ENCODE results near the gene KLF2. TPM values are rescaled to one million over a fixed set of nuclear protein-coding genes. Genes with fewer than 3 reads are reported as not detected.

KLF2 gene
- total RNA-seq, 1 experiment from 2014 or later: 0.77 TPM

GRCh38 chr19:16361254-16361653 is 36.6 kb downstream of the KLF2 start:
- Mint-ChIP-seq H3K4me3 (ENCODE audit: unreplicated experiment) (no peak overlapping the region), H3K4me1 (ENCODE audit: low read depth, unreplicated experiment) (no peaks in the 10 kb centered on the region), H3K27me3 (ENCODE audit: insufficient read depth, unreplicated experiment) (no peaks in the 10 kb centered on the region), H3K36me3 (ENCODE audit: insufficient read depth, unreplicated experiment) (peaks cover 10% of the 10 kb centered on the region), H3K27ac (ENCODE audit: unreplicated experiment) (no peak overlapping the region), H3K9me3 (ENCODE audit: unreplicated experiment) (no peaks in the 10 kb centered on the region)
- ChIA-PET CTCF (no interaction called here), POLR2A (no interaction called here)
- no peaks in the 10 kb centered on the region for H3K9me3 ChIP-seq
- no TSS peak for BruUV-seq (replicated peaks)
- H3K4me1 ChIP-seq: peaks cover 5% of the 10 kb centered on the region; the same call in 1 of the 2 replicates
- no peak for TF ChIP-seq CTCF (IDR thresholded peaks at IDR 0.05; ENCODE audit: insufficient read depth in 1 of 2, low read depth in 1 of 2, low read length in 1 of 2, severe bottlenecking in 1 of 2, unreplicated experiment in 1 of 2)
- H3K36me3 ChIP-seq (ENCODE audit: control insufficient read depth, insufficient read depth, low read length): no peaks in the 10 kb centered on the region
- DNase-seq: no peak
- intact Hi-C loops (cut with micrococcal nuclease; ENCODE audit: unreplicated experiment): no loop called here
- H3K27me3 ChIP-seq (replicated peaks; ENCODE audit: control insufficient read depth, insufficient read depth, low read length): no peaks in the 10 kb centered on the region
- H3K4me3 ChIP-seq (ENCODE audit: low read depth, low read length): no peak overlapping the region

GRCh38 chr19:16361926-16362325 is 37.3 kb downstream of the KLF2 start:
- Mint-ChIP-seq H3K4me1 (ENCODE audit: low read depth, unreplicated experiment) (no peaks in the 10 kb centered on the region), H3K36me3 (ENCODE audit: insufficient read depth, unreplicated experiment) (peaks cover 10% of the 10 kb centered on the region), H3K9me3 (ENCODE audit: unreplicated experiment) (no peaks in the 10 kb centered on the region), H3K4me3 (ENCODE audit: unreplicated experiment) (no peak overlapping the region), H3K27me3 (ENCODE audit: insufficient read depth, unreplicated experiment) (no peaks in the 10 kb centered on the region), H3K27ac (ENCODE audit: unreplicated experiment) (no peak overlapping the region)
- intact Hi-C loops (cut with micrococcal nuclease; ENCODE audit: unreplicated experiment): no loop called here
- POLR2A ChIA-PET: no interaction called here
- CTCF ChIA-PET: interaction anchor here (0.6 kb wide), 1 partner anchor 200 kb away, joined by 7 read pairs; no protein-coding TSS in a partner anchor
- H3K4me3 ChIP-seq (ENCODE audit: low read depth, low read length): no peak overlapping the region
- no peak for DNase-seq
- no peak for TF ChIP-seq CTCF (IDR thresholded peaks at IDR 0.05; ENCODE audit: insufficient read depth in 1 of 2, low read depth in 1 of 2, low read length in 1 of 2, severe bottlenecking in 1 of 2, unreplicated experiment in 1 of 2)
- no peaks in the 10 kb centered on the region for H3K27me3 ChIP-seq (replicated peaks; ENCODE audit: control insufficient read depth, insufficient read depth, low read length)
- H3K4me1 ChIP-seq: peaks cover 5% of the 10 kb centered on the region; the same call in 1 of the 2 replicates
- H3K36me3 ChIP-seq (ENCODE audit: control insufficient read depth, insufficient read depth, low read length): no peaks in the 10 kb centered on the region
- no TSS peak for BruUV-seq (replicated peaks)
- H3K9me3 ChIP-seq: no peaks in the 10 kb centered on the region

- DNase-seq: peak in 1 of 2 experiments; percentile 21
- no peak overlapping the region for H3K4me3 Mint-ChIP-seq (ENCODE audit: unreplicated experiment)
- Histone ChIP-seq H3K36me3 (ENCODE audit: control insufficient read depth, insufficient read depth, low read length) (no peaks in the 10 kb centered on the region), H3K4me3 (ENCODE audit: low read depth, low read length) (no peak overlapping the region), H3K4me1 (peaks cover 5% of the 10 kb centered on the region; the same call in 1 of the 2 replicates), H3K9me3 (no peaks in the 10 kb centered on the region), H3K27me3 (replicated peaks; ENCODE audit: control insufficient read depth, insufficient read depth, low read length) (no peaks in the 10 kb centered on the region)
- ChIA-PET CTCF (no interaction called here), POLR2A (no interaction called here)
- H3K4me1 Mint-ChIP-seq (ENCODE audit: low read depth, unreplicated experiment): no peaks in the 10 kb centered on the region
- H3K27me3 Mint-ChIP-seq (ENCODE audit: insufficient read depth, unreplicated experiment): no peaks in the 10 kb centered on the region
- H3K27ac Mint-ChIP-seq (ENCODE audit: unreplicated experiment): peak overlapping the region; percentile 17
- intact Hi-C loops (cut with micrococcal nuclease; ENCODE audit: unreplicated experiment): no loop called here
- no TSS peak for BruUV-seq (replicated peaks)
- no peak for TF ChIP-seq CTCF (IDR thresholded peaks at IDR 0.05; ENCODE audit: insufficient read depth in 1 of 2, low read depth in 1 of 2, low read length in 1 of 2, severe bottlenecking in 1 of 2, unreplicated experiment in 1 of 2)
- peaks cover 10% of the 10 kb centered on the region for H3K36me3 Mint-ChIP-seq (ENCODE audit: insufficient read depth, unreplicated experiment)
- no peaks in the 10 kb centered on the region for H3K9me3 Mint-ChIP-seq (ENCODE audit: unreplicated experiment)
These were observed 38.7 kb downstream of the KLF2 start for GRCh38 chr19:16363133-16363851.
